D721Med (cell line): ENCODE data around the gene ERF.
"Not testable (repeated sequence)": the region's sequence is repeated elsewhere in the genome, so short reads cannot be mapped to it uniquely, and the experiment has no call there.

ENCODE experiments used
- DNase-seq: peaks from one replicate; pipeline ENCODE4 v3.0.0; 2011; ENCODE audit warnings: low spot score; ENCODE audit not compliant: insufficient read length
- FAIRE-seq: peaks from 2 replicates; lab custom pipeline; 2011; peaks lifted over from hg19 to GRCh38; lab: Jason Lieb, UNC
- CTCF ChIP-seq: IDR thresholded peaks from 2 replicates; pipeline ENCODE4 v1.5.1; 2012; ENCODE audit warnings: mild to moderate bottlenecking, control low read depth; ENCODE audit not compliant: insufficient read depth; ENCODE audit errors: missing control alignments

Gene ERF

DNA sequence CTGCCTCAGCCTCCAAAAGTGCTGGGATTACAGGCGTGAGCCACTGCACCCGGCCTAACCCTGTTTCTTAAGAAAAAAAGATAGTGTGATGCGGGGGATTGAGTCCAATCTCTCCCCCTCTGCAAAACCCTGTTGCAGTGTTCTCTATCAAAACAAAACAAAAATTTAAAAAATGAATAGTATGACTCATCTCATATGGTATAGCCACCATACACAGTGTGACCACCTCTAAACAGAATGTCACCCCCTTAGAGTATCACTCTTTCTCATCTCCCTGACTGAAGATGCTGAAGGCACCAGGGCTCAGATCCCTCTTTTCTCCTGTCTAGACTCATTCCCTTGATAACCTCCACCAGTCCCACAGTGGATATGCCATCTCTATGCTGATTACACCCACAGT is 6.8 kb upstream of the ERF start:
- FAIRE-seq, result no peak
- no peak for TF ChIP-seq CTCF
- no peak for DNase-seq

DNA sequence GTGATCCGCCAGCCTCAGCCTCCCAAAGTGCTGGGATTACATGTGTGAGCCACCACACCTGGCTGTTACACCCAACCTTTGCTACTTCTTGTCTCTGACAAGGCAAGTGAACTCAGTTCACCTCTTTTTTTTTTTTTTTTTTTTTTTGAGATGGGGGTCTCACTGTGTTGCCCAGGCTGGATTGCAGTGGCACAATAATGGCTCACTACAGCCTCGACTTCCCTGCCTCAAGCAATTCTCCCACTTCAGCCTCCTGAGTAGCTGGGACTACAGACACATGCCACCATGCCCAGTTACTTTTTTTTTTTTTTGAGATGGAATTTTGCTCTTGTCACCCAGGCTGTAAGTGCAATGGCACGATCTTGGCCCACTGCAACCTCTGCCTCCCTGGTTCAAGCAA is 2.9 kb upstream of the ERF start:
- not testable (repeated sequence) for DNase-seq, FAIRE-seq

DNA sequence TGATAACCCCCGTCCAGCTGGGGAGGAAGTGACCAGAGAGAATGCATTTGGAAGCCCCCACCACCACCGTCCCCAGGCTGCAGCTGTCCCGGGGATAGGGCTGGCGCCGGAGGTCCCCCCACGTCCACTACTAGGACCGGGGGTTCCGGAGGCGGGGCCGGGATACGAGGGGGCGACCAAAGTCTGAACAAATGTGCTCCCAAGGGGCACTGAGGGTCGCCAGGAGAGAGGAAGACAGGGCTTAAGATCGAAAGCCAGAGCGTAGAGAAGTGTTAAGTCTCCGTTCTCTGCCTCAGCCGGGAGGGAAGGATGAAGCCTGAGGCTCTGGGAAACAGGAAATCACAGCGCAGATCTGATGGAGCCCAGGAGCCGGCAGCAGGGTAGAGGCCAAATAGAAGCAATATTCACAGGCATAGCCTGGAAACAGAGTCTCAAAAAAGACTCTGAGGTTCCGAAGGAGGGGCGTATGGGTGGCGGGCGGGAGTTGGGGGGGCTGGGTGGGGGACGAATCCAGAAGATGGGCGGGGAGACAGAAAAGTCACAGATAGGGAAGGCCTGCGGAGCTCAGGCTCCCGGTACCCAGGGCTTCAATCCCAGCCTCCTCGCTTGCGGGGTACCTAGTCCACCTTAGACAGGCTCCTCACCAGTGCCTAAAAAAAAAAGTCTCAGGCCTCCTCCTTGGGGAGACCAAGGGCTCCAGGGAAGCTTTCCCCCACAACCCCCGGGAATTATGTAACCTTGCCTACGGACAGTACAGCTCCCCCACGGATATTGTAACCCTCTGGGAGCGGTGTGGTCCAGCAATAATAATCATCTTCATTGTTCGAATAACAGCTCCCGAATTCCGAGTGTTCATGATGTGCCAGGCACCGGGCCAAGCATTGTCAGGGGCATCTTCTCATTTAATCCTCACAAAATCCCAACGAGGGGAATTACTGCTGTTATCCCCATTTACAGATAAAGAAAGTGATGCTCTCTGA is 1.1 kb upstream of the ERF start:
- FAIRE-seq, result no peak
- no peak for TF ChIP-seq CTCF
- DNase-seq, result no peak

DNA sequence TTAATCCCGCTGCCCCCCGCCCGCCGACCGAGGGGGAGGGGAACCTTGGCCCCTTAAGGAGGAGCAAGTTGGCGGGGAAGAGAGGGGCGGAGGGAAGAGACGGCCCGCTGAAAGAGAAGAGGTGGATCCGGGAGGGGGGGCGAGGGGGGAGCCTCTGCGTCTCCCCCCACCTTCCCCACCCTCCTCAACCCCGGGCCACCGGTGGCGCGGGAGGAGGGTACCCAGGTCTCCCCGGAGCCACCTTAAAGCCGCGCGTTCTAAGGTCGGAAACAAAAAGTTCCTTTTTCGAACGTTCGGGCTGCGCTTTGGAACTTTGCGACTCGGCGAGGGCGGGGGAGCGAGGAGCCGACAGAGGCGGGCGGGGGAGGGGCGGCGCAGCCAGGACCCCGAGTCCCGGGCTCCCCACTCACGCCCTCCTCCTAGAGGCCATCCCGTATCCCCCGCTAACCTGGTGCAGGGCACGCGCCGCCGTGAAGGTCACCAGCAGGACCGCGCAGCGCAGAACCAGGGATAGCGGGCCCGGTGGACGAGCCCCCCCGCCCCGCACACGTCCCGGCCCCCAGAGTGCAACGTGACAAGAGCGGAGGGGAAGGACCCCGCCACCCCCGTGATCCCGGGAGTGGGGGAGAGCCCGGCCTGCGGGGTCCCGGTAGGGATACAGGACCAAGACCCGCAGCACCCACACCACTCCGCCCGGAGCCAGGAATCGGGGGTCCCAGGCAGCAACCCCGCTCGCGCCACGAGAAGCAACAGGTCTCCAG is 659 bp downstream of the ERF start:
- TF ChIP-seq CTCF, result no peak
- DNase-seq, result no peak
- FAIRE-seq, result no peak

DNA sequence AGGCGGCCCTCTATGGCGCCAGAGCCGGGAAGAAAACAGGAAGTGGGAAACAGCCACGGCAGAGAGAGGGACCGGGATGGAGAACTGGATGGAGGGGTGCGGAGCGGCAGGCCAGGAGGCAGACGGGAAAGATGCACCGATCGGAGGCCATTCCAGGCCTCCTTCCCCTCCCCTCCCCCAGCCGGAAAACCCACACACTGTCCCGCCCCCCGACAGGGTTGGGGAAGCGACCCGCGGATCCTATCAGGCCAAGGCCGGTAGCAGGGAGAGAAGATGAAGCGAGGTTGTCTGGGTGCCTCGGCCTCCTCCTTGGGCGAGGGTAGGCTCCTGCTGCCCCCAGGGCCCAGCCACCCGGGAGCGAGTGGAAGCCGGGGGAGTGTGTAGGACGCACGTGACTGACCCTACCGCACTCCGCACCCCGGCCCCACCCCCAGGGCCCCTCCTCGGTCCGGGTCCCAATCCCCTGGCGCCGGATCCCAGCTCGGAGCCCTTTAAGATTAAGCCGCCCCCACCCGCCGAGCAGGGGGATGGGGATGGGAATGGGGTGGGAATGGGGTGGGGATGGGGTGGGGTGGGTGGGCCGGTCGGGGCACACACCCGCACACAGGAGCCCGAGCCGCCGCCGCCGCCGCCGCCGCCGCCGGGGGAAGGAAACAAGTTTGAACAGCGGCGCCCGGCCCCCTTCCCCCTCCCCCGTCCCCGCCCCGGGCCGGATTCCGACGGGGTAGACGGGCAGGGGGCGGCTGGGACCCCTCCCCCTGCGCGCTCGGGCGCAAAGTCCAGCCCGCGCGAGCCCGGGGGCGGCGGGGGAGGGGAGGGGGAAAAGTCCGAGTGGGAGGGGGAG is 1.5 kb downstream of the ERF start:
- TF ChIP-seq CTCF, result no peak
- DNase-seq (peak; percentile 62), FAIRE-seq (no peak)

DNA sequence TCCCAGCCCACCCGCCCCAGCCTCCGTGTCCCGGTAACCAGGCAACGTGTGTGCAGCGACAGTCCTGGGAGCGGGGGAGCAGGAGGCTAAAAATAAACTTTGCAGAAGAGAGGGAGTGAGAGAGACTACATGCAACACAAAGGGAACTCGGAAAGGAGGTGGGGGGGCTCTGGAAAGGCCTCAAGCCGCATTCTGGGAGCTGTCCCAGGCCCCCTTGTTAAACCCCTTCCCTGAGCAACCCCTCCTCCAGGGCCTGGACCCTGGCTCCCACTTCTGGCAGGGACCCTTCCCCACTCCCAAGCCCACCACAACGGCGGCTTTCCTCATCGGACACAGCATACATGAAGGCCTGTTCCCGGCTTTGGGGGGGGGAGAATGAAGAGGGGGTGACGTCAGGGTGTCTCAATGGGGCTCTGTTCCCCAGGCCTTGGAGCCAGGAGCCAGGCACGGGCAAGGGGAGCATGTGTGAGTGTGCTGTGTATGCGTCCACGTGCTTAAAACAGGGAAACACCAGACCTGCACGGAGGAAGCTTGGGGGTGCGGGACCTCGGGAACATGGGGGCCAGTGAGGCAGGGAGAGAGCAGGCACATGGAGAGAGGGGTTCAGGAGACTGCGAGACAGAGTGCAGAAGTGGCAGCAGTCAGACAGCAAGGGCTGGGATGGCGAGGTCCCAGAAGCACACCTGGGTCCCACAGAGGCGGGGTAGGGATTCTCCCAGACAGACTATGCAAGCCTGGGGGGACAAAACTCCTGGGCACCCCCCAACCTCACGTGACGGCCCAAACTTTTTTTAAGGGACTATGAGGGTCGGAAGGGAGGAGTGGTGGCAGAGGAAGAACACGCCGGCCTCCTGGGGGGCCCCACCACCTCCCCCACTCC is 2.3 kb downstream of the ERF start:
- DNase-seq (no peak), FAIRE-seq (no peak)
- no peak for TF ChIP-seq CTCF
